ENCODE data around the gene GABRG3.

- TF ChIP-seq, protein P1, sequence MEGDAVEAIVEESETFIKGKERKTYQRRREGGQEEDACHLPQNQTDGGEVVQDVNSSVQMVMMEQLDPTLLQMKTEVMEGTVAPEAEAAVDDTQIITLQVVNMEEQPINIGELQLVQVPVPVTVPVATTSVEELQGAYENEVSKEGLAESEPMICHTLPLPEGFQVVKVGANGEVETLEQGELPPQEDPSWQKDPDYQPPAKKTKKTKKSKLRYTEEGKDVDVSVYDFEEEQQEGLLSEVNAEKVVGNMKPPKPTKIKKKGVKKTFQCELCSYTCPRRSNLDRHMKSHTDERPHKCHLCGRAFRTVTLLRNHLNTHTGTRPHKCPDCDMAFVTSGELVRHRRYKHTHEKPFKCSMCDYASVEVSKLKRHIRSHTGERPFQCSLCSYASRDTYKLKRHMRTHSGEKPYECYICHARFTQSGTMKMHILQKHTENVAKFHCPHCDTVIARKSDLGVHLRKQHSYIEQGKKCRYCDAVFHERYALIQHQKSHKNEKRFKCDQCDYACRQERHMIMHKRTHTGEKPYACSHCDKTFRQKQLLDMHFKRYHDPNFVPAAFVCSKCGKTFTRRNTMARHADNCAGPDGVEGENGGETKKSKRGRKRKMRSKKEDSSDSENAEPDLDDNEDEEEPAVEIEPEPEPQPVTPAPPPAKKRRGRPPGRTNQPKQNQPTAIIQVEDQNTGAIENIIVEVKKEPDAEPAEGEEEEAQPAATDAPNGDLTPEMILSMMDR (conservative IDR thresholded peaks at IDR 0.05; ENCODE audit: low read depth in 2 of 2), result no peak
- TF ChIP-seq REST (IDR thresholded peaks at IDR 0.05; ENCODE audit: unreplicated experiment), result no peak
- TF ChIP-seq JUNB (IDR thresholded peaks at IDR 0.05; ENCODE audit: unreplicated experiment), result no peak
These were observed 490.2 kb downstream of the GABRG3 start for GRCh38 chr15:27461181-27461580.

Measured in GM23338 (cell line).